Measurements from ENCODE around the gene KITLG.

Gene KITLG

GRCh38 chr12:88575361-88575970 lies 4.8 kb downstream of the KITLG start:
- DNase-seq (ENCODE audit: extremely low read depth, insufficient read length), result no peak
- no peak overlapping the region for H3K4me3 ChIP-seq (replicated peaks; ENCODE audit: low read depth, low read length)
- no peaks in the 10 kb centered on the region; the same call in 1 of the 2 replicates for H3K27me3 ChIP-seq (replicated peaks; ENCODE audit: control insufficient read depth, insufficient read depth, low read length)
- no peaks in the 10 kb centered on the region for H3K36me3 ChIP-seq (ENCODE audit: control insufficient read depth, insufficient read depth, low read length)
- TF ChIP-seq, protein P1, sequence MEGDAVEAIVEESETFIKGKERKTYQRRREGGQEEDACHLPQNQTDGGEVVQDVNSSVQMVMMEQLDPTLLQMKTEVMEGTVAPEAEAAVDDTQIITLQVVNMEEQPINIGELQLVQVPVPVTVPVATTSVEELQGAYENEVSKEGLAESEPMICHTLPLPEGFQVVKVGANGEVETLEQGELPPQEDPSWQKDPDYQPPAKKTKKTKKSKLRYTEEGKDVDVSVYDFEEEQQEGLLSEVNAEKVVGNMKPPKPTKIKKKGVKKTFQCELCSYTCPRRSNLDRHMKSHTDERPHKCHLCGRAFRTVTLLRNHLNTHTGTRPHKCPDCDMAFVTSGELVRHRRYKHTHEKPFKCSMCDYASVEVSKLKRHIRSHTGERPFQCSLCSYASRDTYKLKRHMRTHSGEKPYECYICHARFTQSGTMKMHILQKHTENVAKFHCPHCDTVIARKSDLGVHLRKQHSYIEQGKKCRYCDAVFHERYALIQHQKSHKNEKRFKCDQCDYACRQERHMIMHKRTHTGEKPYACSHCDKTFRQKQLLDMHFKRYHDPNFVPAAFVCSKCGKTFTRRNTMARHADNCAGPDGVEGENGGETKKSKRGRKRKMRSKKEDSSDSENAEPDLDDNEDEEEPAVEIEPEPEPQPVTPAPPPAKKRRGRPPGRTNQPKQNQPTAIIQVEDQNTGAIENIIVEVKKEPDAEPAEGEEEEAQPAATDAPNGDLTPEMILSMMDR (IDR thresholded peaks at IDR 0.05; ENCODE audit: insufficient read depth, low read length, poor library complexity, severe bottlenecking), result no peak

- no peak for DNase-seq (ENCODE audit: extremely low read depth, insufficient read length)
- TF ChIP-seq, protein P1 (IDR thresholded peaks at IDR 0.05; ENCODE audit: insufficient read depth, low read length, poor library complexity, severe bottlenecking), result no peak
Measured at GRCh38 chr12:88574278-88574677, 6.0 kb downstream of the KITLG start.

DNA sequence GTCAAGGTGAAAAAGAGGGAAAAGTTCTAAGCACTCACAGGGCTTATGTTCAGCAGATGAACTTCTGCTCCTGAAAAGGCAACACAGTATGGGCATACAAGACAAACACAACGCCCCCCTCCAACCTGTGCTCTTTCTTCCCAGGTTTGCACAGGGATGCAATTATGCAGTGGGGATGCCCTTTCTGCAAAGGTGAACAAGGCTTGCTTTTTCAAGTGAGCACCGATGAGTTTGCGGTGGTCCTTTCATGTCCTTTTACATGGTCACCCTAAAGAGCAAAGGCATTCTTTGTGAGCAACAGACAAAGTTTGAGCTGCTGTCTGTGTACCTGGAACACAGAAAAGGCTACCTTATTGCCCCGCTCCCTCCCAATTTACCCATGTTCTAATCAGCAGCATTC lies 6.7 kb downstream of the KITLG start:
- Histone ChIP-seq H3K36me3 (ENCODE audit: control insufficient read depth, insufficient read depth, low read length) (no peaks in the 10 kb centered on the region), H3K27me3 (replicated peaks; ENCODE audit: control insufficient read depth, insufficient read depth, low read length) (no peaks in the 10 kb centered on the region), H3K4me3 (replicated peaks; ENCODE audit: low read depth, low read length) (no peak overlapping the region)
- DNase-seq (ENCODE audit: extremely low read depth, insufficient read length), result no peak
- TF ChIP-seq, protein P1 (IDR thresholded peaks at IDR 0.05; ENCODE audit: insufficient read depth, low read length, poor library complexity, severe bottlenecking), result no peak

More at GRCh38 chr12:88574278-88574677, 6.0 kb downstream of the KITLG start:
- Histone ChIP-seq H3K36me3 (ENCODE audit: control insufficient read depth, insufficient read depth, low read length) (no peaks in the 10 kb centered on the region), H3K27me3 (replicated peaks; ENCODE audit: control insufficient read depth, insufficient read depth, low read length) (no peaks in the 10 kb centered on the region), H3K4me3 (replicated peaks; ENCODE audit: low read depth, low read length) (no peak overlapping the region)

DNA sequence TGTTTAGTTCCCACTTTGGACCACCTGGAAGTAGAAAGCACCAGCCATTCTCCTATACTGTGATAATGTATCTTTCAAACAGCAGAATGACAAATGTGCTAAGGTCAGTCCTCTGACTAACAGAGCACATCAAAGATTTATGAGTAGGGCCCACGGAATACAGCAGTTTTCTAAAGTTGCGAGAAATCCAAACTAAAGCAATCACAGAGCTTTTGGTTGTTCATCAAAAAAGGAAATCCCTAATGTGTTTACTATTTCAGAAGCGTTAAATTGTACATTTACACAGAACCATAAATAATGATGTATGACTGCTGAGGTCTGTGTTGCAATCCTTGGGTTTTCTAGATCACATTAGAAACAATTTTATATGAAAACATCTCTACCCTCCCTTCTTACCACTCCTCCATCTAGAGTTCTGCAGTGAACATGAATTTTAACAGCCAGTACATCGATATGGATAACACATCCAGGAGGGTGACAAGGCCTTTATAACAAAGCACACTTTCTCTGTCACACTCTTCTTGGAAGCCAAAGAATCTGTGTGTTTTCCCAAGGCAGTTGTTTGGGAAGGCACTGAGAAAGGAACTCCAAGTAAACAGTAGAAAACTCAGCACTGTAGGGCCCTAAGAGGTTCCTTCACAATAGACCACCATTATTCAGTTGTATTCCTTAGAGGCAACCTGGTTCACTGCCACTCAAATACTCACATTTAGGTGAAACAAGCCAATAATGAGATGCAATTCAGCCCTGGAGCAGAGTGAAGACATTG lies 7.3 kb downstream of the KITLG start:
- TF ChIP-seq, protein P1 (IDR thresholded peaks at IDR 0.05; ENCODE audit: insufficient read depth, low read length, poor library complexity, severe bottlenecking), result no peak
- no peaks in the 10 kb centered on the region for H3K27me3 ChIP-seq (replicated peaks; ENCODE audit: control insufficient read depth, insufficient read depth, low read length)
- no peaks in the 10 kb centered on the region for H3K36me3 ChIP-seq (ENCODE audit: control insufficient read depth, insufficient read depth, low read length)
- DNase-seq (ENCODE audit: extremely low read depth, insufficient read length), result no peak
- no peak overlapping the region for H3K4me3 ChIP-seq (replicated peaks; ENCODE audit: low read depth, low read length)

DNA sequence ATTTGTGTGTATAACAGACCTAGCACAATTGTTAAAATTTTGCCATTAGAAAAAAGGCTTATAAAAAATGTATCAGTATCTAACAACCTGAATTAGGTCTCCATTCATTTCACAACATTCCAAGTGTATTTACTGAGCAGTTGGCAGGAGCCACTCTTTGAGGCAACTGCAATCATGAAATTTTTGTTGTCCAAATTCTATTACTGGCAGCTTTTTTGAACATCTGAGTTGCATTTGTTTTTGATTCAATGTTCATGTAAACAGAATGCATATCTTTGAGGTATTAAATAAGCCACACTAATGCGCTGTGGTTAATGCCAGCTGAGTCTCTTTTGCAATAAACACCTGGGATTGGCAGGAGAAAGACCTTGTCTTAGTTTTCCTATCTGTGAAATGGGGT lies 8.7 kb downstream of the KITLG start:
- Histone ChIP-seq H3K36me3 (ENCODE audit: control insufficient read depth, insufficient read depth, low read length) (no peaks in the 10 kb centered on the region), H3K4me3 (replicated peaks; ENCODE audit: low read depth, low read length) (no peak overlapping the region), H3K27me3 (replicated peaks; ENCODE audit: control insufficient read depth, insufficient read depth, low read length) (no peaks in the 10 kb centered on the region)
- TF ChIP-seq, protein P1 (IDR thresholded peaks at IDR 0.05; ENCODE audit: insufficient read depth, low read length, poor library complexity, severe bottlenecking), result no peak
- no peak for DNase-seq (ENCODE audit: extremely low read depth, insufficient read length)
